ENCODE results near the gene TNK2. TPM values are rescaled to one million over a fixed set of nuclear protein-coding genes. Genes with fewer than 3 reads are reported as not detected.
A peak's percentile ranks its signal among the peaks of the same experiment; 100 is the strongest.
"Not testable (repeated sequence)": the region's sequence is repeated elsewhere in the genome, so short reads cannot be mapped to it uniquely, and the experiment has no call there.

TNK2 gene
- 36.4 TPM for total RNA-seq

DNA sequence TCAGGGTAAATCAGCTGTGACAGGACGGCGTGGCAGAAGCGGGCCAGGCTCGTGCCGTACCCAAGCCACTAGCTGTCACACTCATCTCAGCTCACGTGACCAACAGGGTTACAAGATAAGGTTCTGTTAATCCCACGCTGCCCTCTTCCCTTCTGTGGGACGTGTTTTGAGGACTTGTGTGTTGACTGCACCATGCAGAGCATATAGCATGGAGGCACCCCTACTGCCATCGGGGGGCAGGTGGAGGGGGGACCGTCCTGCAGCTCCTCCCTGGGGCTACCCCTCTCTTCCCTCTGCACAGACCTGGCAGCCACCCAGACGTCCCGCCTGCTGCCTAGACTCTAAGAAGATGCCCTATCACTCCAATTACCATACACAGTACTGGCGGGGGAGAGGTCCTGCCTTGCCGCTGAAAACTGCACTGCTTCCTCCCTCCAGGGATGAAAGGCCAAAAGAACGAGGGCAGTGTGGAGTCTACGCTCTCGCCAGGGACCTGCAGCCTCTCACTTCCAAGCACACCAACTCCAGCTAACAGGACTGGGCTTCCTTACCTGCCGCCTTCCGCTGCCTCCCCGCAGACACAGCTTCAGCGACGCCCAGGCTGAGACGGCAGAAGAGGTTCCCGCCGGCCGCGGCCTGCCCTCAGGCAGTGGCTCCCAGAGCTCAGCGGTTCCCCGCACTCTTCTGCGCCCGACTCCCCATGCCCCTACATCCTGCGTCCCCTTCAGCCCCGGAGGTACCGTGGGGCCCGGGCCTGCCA is at the start of gene TNK2:
TNK2 (minus strand) TSS at position 618 of the 760 bp plus-strand sequence. CDS start 19,963 bp downstream, outside the sequence.
- Histone ChIP-seq H3K4me1 (ENCODE audit: insufficient read depth, low read length) (peaks cover 58% of the 10 kb centered on the region), H3K27me3 (ENCODE audit: insufficient read depth, low read length) (no peaks in the 10 kb centered on the region), H3K9me3 (ENCODE audit: low read depth, low read length) (no peaks in the 10 kb centered on the region), H3K4me3 (ENCODE audit: low read length) (peak within 1 kb of the TSS; percentile 55)

DNA sequence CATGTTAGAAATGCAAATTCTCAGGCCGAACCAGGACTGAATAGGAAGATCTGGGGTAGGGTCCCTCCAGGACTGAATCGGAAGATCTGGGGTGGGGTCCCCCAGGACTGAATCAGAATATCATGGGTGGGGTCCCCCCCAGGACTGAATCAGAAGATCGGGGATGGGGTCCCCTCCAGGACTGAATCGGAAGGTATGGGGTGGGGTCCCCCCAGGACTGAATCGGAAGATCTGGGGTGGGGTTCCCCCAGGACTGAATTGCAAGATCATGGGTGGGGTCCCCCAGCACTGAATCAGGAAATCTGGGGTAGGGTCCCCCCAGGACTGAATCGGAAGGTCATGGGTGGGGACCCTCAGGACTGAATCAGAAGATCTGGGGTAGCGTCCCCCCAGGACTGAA is 48.2 kb upstream of the TNK2 start:
- Histone ChIP-seq H3K4me1 (ENCODE audit: insufficient read depth, low read length) (no peaks in the 10 kb centered on the region), H3K27me3 (ENCODE audit: insufficient read depth, low read length) (no peaks in the 10 kb centered on the region), H3K4me3 (ENCODE audit: low read length) (no peak overlapping the region), H3K9me3 (ENCODE audit: low read depth, low read length) (no peaks in the 10 kb centered on the region)

- H3K4me1 ChIP-seq (ENCODE audit: insufficient read depth, low read length); H3K27me3 ChIP-seq (ENCODE audit: insufficient read depth, low read length); H3K9me3 ChIP-seq (ENCODE audit: low read depth, low read length); H3K4me3 ChIP-seq (ENCODE audit: low read length): not testable (repeated sequence)
Observed at GRCh38 chr3:195955416-195955841, 47.1 kb upstream of the TNK2 start.

DNA sequence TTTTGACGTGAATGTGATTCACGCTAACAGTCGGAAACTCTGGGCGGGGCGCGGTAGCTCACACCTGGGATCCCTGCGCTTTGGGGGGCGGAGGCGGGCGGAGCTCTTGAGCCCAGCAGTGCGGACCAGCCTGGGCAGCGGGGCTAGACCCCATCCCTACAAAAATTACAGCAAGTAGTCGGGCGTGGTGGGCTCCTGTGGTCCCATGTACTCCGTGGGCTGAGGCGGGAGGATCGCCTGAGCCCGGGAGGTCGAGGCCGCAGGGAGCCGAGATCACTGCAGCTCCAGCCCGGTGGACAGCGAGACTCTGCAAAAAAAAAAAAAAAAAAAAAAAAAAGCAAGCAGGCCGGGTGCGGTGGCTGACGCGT is 46.4 kb upstream of the TNK2 start:
- not testable (repeated sequence) for H3K9me3 ChIP-seq (ENCODE audit: low read depth, low read length); H3K27me3 ChIP-seq (ENCODE audit: insufficient read depth, low read length); H3K4me1 ChIP-seq (ENCODE audit: insufficient read depth, low read length)
- peak overlapping the region; percentile 38 for H3K4me3 ChIP-seq (ENCODE audit: low read length)

DNA sequence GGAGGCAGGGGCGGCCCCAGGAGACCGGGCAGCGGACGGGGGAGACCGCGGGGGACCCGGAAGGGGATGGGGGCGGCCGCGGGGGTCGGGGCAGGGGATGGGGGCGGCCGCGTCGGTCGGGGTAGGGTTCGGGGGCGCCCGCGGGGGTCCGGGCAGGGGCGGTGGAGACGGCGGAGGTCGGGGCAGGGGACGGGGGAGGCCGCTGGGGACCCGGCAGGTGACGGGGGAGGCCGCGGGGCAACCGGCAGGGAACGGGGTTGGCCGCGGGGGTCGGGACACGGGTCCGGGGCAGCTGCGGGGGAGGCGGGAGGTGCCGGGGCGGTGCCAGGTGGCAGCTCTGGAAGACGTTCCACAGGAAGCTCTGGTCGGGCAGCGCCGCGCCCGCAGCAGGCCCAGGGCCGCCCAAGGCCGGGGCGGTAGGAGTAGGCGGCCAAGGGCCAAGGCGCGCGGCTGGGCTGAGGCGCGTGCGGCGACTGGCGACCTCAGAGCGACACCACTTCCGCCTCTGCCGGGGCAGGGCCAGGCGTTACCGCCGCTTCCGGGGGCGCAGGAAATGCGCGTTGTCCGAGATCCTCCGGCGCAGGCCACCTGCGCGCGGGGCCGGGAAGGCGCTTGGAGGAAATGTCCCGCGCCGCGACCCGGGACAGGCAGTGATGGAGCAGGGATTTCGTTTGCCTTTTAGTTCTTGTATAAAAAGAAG is 45.9 kb upstream of the TNK2 start:
- peak overlapping the region; percentile 38 for H3K4me3 ChIP-seq (ENCODE audit: low read length)
- H3K4me1 ChIP-seq (ENCODE audit: insufficient read depth, low read length); H3K27me3 ChIP-seq (ENCODE audit: insufficient read depth, low read length); H3K9me3 ChIP-seq (ENCODE audit: low read depth, low read length): not testable (repeated sequence)

- H3K4me1 ChIP-seq (ENCODE audit: insufficient read depth, low read length); H3K4me3 ChIP-seq (ENCODE audit: low read length); H3K9me3 ChIP-seq (ENCODE audit: low read depth, low read length); H3K27me3 ChIP-seq (ENCODE audit: insufficient read depth, low read length): not testable (repeated sequence)
Observed at GRCh38 chr3:195952590-195952989, 44.2 kb upstream of the TNK2 start.

GRCh38 chr3:195951443-195952177 is 43.3 kb upstream of the TNK2 start:
- H3K27me3 ChIP-seq (ENCODE audit: insufficient read depth, low read length); H3K4me1 ChIP-seq (ENCODE audit: insufficient read depth, low read length); H3K9me3 ChIP-seq (ENCODE audit: low read depth, low read length); H3K4me3 ChIP-seq (ENCODE audit: low read length): not testable (repeated sequence)

- not testable (repeated sequence) for H3K4me3 ChIP-seq (ENCODE audit: low read length); H3K4me1 ChIP-seq (ENCODE audit: insufficient read depth, low read length); H3K27me3 ChIP-seq (ENCODE audit: insufficient read depth, low read length); H3K9me3 ChIP-seq (ENCODE audit: low read depth, low read length)
Observed at GRCh38 chr3:195950731-195951130, 42.4 kb upstream of the TNK2 start.

- not testable (repeated sequence) for H3K9me3 ChIP-seq (ENCODE audit: low read depth, low read length); H3K27me3 ChIP-seq (ENCODE audit: insufficient read depth, low read length); H3K4me3 ChIP-seq (ENCODE audit: low read length); H3K4me1 ChIP-seq (ENCODE audit: insufficient read depth, low read length)
Observed at GRCh38 chr3:195950164-195950563, 41.8 kb upstream of the TNK2 start.

DNA sequence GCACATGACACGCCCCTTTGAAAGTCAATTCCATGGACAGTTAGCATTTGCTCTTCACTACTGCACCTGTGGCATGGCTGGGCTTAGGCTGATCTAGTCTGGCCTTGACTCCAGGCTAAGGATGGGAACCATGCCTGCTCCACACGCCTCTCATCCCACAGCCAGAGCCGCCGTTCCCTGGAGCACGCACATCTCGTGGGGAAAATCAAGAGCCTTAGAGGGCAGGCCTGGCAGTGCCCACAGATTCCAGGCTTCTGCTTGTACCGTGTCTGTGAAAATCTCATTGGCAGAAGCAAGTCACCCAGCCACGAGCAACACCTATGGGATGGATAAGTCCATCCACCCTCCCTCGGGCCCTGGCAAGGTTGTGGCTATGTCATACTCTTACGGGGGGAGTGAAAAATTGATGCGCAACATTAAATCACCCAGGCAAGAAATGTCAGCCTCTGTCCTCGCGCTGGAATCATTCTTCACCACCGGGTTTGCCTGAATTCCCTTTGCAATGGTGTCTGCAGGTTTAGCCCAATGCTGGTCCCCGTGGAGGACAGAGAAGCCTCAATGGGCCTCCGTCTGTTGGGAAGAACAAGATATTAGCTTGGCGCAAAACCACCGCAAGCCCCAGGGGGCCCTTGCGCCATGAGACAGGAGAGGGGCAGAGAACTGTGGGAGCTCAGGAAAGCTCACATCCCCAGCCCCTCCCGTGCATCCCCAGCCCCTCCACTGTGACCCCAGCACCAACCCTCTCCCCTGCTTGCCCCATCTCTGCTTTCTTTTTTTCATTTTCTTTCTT is 38.8 kb upstream of the TNK2 start:
- not testable (repeated sequence) for H3K4me3 ChIP-seq (ENCODE audit: low read length); H3K9me3 ChIP-seq (ENCODE audit: low read depth, low read length); H3K27me3 ChIP-seq (ENCODE audit: insufficient read depth, low read length); H3K4me1 ChIP-seq (ENCODE audit: insufficient read depth, low read length)

GRCh38 chr3:195941265-195941815 is 33.0 kb upstream of the TNK2 start:
- not testable (repeated sequence) for H3K27me3 ChIP-seq (ENCODE audit: insufficient read depth, low read length); H3K9me3 ChIP-seq (ENCODE audit: low read depth, low read length); H3K4me3 ChIP-seq (ENCODE audit: low read length); H3K4me1 ChIP-seq (ENCODE audit: insufficient read depth, low read length)

- not testable (repeated sequence) for H3K27me3 ChIP-seq (ENCODE audit: insufficient read depth, low read length); H3K9me3 ChIP-seq (ENCODE audit: low read depth, low read length); H3K4me3 ChIP-seq (ENCODE audit: low read length); H3K4me1 ChIP-seq (ENCODE audit: insufficient read depth, low read length)
Observed at GRCh38 chr3:195940806-195941205, 32.5 kb upstream of the TNK2 start.

DNA sequence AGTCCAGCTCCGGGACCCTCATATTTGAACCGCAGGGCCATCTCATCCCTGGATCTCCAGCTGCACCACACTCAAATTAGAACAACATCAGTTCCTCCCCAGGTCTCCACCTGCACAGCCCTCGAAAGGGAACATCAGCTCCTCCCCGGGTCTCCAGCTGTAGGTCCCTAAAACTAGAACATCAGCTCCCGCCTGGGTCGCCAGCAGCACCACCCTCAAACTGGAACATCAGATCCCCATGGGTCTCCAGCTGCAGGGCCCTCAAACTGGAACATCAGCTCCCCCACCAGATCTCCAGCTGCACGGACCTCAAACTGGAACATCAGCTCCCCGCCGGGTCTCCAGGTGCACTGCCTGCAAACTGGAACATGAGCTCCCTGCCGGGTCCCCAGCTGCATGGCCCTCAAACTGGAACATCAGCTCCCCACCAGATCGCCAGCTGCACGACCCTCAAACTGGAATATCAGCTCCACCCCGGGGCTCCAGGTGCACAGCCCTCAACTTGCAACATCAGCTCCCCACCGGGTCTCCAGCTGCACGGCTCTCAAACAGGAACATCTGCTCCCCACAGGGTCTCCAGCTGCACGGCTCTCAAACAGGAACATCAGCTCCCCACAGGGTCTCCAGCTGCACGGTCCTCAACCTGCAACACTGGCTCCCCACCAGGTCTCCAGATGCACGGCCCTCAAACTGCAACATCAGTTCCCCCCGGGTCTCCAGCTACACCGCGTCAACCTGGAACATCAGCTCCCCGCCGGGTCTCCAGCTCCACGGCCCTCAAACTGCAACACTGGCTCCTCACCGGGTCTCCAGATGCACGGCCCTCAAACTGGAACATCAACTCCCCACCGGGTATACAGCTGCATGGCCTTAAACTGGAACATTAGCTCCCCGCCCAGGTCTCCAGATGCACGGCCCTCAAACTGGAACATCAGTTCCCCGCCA is 31.4 kb upstream of the TNK2 start:
- not testable (repeated sequence) for H3K4me3 ChIP-seq (ENCODE audit: low read length); H3K27me3 ChIP-seq (ENCODE audit: insufficient read depth, low read length); H3K9me3 ChIP-seq (ENCODE audit: low read depth, low read length); H3K4me1 ChIP-seq (ENCODE audit: insufficient read depth, low read length)

DNA sequence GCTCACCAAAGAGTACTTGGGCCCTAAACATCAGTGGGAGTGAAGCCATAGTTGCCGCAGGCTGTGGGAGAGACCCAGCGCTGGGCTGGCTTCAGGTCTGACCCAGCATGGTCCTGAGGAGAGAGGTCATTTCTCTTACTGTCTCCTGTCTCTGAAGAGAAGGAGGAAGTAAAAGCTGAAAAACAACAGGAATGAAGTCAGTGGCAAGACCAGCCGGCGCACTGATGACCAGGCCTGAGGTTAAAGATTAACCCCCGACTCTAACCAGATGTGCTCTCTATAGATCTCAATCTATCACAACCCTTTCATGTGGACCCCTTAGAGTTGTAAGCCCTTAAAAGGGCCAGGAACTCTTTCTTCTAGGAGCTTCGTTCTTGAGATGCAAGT is 24.7 kb upstream of the TNK2 start:
- H3K9me3 ChIP-seq (ENCODE audit: low read depth, low read length); H3K4me1 ChIP-seq (ENCODE audit: insufficient read depth, low read length); H3K27me3 ChIP-seq (ENCODE audit: insufficient read depth, low read length); H3K4me3 ChIP-seq (ENCODE audit: low read length): not testable (repeated sequence)

All from mononuclear cell (primary cell).